HEK293 (cell line): Measurements from ENCODE around the gene GAPDHS.

Experiments used
- FEZF1 ChIP-seq: fragments of 450-650 bp; formaldehyde crosslinking; IDR thresholded peaks from 2 replicates; pipeline ENCODE4 v1.5.1; 2016; ENCODE audit warnings: missing biosample characterization, missing genetic modification characterization
- GLIS1 ChIP-seq: fragments of 450-650 bp; formaldehyde crosslinking; IDR thresholded peaks from 2 replicates; pipeline ENCODE4 v1.5.1; 2016; ENCODE audit warnings: missing biosample characterization, missing genetic modification characterization
- HOXC10 ChIP-seq: sonication (generic); formaldehyde crosslinking; IDR thresholded peaks from 2 replicates; pipeline ENCODE4 v1.8.1; 2023; ENCODE audit warnings: mild to moderate bottlenecking, missing genetic modification reagents
- IKZF3 ChIP-seq: fragments of 450-650 bp; IDR thresholded peaks from 2 replicates; pipeline ENCODE4 v1.5.0; 2018; ENCODE audit warnings: missing biosample characterization, mild to moderate bottlenecking, missing genetic modification characterization, moderate library complexity
- KLF16 ChIP-seq: fragments of 450-650 bp; formaldehyde crosslinking; IDR thresholded peaks from 2 replicates; pipeline ENCODE4 v1.5.1; 2017; ENCODE audit warnings: missing biosample characterization, missing genetic modification characterization
- WT1 ChIP-seq: fragments of 450-650 bp; formaldehyde crosslinking; IDR thresholded peaks from 2 replicates; pipeline ENCODE4 v1.5.1; 2016; ENCODE audit warnings: missing biosample characterization, missing genetic modification characterization
- ZBTB8A ChIP-seq: fragments of 450-650 bp; formaldehyde crosslinking; IDR thresholded peaks from 2 replicates; pipeline ENCODE4 v1.5.1; 2016; ENCODE audit warnings: missing biosample characterization, missing genetic modification characterization
- ZFP37 ChIP-seq: fragments of 450-650 bp; formaldehyde crosslinking; IDR thresholded peaks from 2 replicates; pipeline ENCODE4 v1.5.1; 2016; ENCODE audit warnings: missing biosample characterization, missing genetic modification characterization
- ZNF157 ChIP-seq: fragments of 450-650 bp; formaldehyde crosslinking; IDR thresholded peaks from 2 replicates; pipeline ENCODE4 v1.5.1; 2016; ENCODE audit warnings: missing biosample characterization, missing genetic modification characterization
- ZNF239 ChIP-seq: fragments of 450-650 bp; formaldehyde crosslinking; IDR thresholded peaks from 2 replicates; pipeline ENCODE4 v1.5.1; 2016; ENCODE audit warnings: missing biosample characterization, missing genetic modification characterization
- ZNF248 ChIP-seq: fragments of 450-650 bp; formaldehyde crosslinking; IDR thresholded peaks from 2 replicates; pipeline ENCODE4 v1.5.1; 2017; ENCODE audit warnings: missing biosample characterization, missing genetic modification characterization
- ZNF292 ChIP-seq: fragments of 450-650 bp; formaldehyde crosslinking; IDR thresholded peaks from 2 replicates; pipeline ENCODE4 v1.5.1; 2016; ENCODE audit warnings: low read depth, missing biosample characterization, missing genetic modification characterization, borderline replicate concordance
- ZNF324 ChIP-seq: fragments of 450-650 bp; formaldehyde crosslinking; IDR thresholded peaks from 2 replicates; pipeline ENCODE4 v1.5.1; 2016; ENCODE audit warnings: missing biosample characterization, missing genetic modification characterization
- ZNF366 ChIP-seq: fragments of 450-650 bp; formaldehyde crosslinking; conservative IDR thresholded peaks from 2 replicates; pipeline ENCODE4 v1.5.1; 2016; ENCODE audit warnings: missing biosample characterization, missing genetic modification characterization
- ZNF423 ChIP-seq: fragments of 450-650 bp; formaldehyde crosslinking; IDR thresholded peaks from 2 replicates; pipeline ENCODE4 v1.5.1; 2016; ENCODE audit warnings: missing biosample characterization, missing genetic modification characterization
- ZNF670 ChIP-seq: fragments of 450-650 bp; formaldehyde crosslinking; IDR thresholded peaks from 2 replicates; pipeline ENCODE4 v1.5.1; 2016; ENCODE audit warnings: missing biosample characterization, missing genetic modification characterization, low read depth
- ZNF677 ChIP-seq: fragments of 450-650 bp; IDR thresholded peaks from 2 replicates; pipeline ENCODE4 v1.5.0; 2018; ENCODE audit warnings: missing biosample characterization, mild to moderate bottlenecking, missing genetic modification characterization, moderate library complexity
- ZNF707 ChIP-seq: fragments of 450-650 bp; formaldehyde crosslinking; IDR thresholded peaks from 2 replicates; pipeline ENCODE4 v1.5.1; 2016; ENCODE audit warnings: missing biosample characterization, missing genetic modification characterization
- ZNF747 ChIP-seq: fragments of 450-650 bp; formaldehyde crosslinking; IDR thresholded peaks from 2 replicates; pipeline ENCODE4 v1.5.1; 2016; ENCODE audit warnings: missing biosample characterization, missing genetic modification characterization
- ZNF785 ChIP-seq: fragments of 450-650 bp; formaldehyde crosslinking; IDR thresholded peaks from 2 replicates; pipeline ENCODE4 v1.5.1; 2016; ENCODE audit warnings: missing biosample characterization, missing genetic modification characterization
- ZNF792 ChIP-seq: fragments of 450-650 bp; formaldehyde crosslinking; IDR thresholded peaks from 2 replicates; pipeline ENCODE4 v1.5.1; 2016; ENCODE audit warnings: missing biosample characterization, missing genetic modification characterization
- ZSCAN23 ChIP-seq: fragments of 450-650 bp; formaldehyde crosslinking; IDR thresholded peaks from 2 replicates; pipeline ENCODE4 v1.5.1; 2016; ENCODE audit warnings: missing biosample characterization, missing genetic modification characterization
- TF ChIP-seq, protein P1 (sequence below): fragments of 450-650 bp; formaldehyde crosslinking; IDR thresholded peaks from 2 replicates; pipeline ENCODE4 v1.5.1; 2016; ENCODE audit warnings: missing biosample characterization, missing genetic modification characterization
- TF ChIP-seq, protein P2 (sequence below): fragments of 450-650 bp; formaldehyde crosslinking; conservative IDR thresholded peaks from 2 replicates; pipeline ENCODE4 v1.5.1; 2016; ENCODE audit warnings: low read depth, missing biosample characterization, missing genetic modification characterization
- TF ChIP-seq, protein P3 (sequence below): fragments of 450-650 bp; formaldehyde crosslinking; IDR thresholded peaks from 2 replicates; pipeline ENCODE4 v1.5.1; 2016; ENCODE audit warnings: missing biosample characterization, missing genetic modification characterization
- TF ChIP-seq, protein P4 (sequence below): fragments of 450-650 bp; formaldehyde crosslinking; IDR thresholded peaks from 2 replicates; pipeline ENCODE4 v1.5.1; 2016; ENCODE audit warnings: missing biosample characterization, missing genetic modification characterization
- TF ChIP-seq, protein P5 (sequence below): fragments of 450-650 bp; formaldehyde crosslinking; IDR thresholded peaks from 2 replicates; pipeline ENCODE4; 2016; ENCODE audit warnings: missing biosample characterization, missing genetic modification characterization

Gene GAPDHS

DNA sequence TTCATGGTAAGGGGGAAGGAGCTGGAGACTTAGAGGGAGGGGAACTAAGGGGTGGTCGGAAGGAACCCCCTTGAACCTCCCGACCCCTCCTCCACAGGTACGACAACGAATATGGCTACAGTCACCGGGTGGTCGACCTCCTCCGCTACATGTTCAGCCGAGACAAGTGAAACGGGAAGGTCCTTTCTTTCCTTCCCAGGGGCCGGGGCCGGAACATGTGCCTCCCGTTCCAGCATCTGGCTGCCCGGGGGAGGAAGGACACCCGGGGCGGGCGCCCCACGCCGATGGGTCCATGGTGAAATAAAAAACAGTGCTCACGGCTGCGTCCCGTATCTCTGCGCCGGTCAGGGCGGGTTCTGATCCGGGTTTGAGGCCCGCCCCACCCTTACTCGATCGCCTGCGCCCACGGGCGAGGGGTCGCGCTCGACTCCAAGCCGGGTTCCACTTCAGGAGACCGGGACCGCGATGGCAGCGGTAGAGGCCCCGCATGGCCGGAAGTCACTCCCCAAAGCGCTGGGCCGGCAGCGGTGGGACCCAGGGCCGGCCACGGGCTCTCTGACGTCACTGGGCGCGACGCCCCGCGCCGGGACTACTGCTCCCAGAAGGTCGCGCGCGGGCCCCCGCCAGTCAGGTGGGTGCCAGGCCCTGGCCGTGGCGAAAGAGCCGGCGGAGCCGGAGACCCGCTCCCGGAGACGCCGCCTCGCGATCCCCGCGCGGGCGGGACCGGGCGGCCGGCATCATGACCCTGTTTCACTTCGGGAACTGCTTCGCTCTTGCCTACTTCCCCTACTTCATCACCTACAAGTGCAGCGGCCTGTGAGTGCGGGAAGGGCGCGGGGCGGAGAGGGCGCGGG lies 12.0 kb downstream of the GAPDHS start, which contains the start of gene TMEM147 (continued):
- TF ChIP-seq, protein P1, sequence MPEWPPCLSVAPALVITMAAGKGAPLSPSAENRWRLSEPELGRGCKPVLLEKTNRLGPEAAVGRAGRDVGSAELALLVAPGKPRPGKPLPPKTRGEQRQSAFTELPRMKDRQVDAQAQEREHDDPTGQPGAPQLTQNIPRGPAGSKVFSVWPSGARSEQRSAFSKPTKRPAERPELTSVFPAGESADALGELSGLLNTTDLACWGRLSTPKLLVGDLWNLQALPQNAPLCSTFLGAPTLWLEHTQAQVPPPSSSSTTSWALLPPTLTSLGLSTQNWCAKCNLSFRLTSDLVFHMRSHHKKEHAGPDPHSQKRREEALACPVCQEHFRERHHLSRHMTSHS (tag by site-specific recombination) = 0 out of 2 replicates have a peak, but pooled peaks have one; percentile 4
- no peak for TF ChIP-seq ZSCAN23 (tag by site-specific recombination)
- TF ChIP-seq, protein P2, sequence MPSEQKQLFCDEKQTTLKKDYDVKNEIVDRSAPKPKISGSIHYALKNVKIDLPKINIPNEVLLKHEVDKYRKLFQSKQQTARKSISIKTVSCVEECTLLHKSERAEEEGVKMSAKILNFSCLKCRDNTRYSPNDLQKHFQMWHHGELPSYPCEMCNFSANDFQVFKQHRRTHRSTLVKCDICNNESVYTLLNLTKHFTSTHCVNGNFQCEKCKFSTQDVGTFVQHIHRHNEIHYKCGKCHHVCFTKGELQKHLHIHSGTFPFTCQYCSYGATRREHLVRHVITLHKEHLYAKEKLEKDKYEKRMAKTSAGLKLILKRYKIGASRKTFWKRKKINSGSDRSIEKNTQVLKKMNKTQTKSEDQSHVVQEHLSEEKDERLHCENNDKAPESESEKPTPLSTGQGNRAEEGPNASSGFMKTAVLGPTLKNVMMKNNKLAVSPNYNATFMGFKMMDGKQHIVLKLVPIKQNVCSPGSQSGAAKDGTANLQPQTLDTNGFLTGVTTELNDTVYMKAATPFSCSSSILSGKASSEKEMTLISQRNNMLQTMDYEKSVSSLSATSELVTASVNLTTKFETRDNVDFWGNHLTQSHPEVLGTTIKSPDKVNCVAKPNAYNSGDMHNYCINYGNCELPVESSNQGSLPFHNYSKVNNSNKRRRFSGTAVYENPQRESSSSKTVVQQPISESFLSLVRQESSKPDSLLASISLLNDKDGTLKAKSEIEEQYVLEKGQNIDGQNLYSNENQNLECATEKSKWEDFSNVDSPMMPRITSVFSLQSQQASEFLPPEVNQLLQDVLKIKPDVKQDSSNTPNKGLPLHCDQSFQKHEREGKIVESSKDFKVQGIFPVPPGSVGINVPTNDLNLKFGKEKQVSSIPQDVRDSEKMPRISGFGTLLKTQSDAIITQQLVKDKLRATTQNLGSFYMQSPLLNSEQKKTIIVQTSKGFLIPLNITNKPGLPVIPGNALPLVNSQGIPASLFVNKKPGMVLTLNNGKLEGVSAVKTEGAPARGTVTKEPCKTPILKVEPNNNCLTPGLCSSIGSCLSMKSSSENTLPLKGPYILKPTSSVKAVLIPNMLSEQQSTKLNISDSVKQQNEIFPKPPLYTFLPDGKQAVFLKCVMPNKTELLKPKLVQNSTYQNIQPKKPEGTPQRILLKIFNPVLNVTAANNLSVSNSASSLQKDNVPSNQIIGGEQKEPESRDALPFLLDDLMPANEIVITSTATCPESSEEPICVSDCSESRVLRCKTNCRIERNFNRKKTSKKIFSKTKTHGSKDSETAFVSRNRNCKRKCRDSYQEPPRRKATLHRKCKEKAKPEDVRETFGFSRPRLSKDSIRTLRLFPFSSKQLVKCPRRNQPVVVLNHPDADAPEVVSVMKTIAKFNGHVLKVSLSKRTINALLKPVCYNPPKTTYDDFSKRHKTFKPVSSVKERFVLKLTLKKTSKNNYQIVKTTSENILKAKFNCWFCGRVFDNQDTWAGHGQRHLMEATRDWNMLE = peak; percentile 62; the same call in 1 of the 2 replicates
- no peak for TF ChIP-seq ZNF747 (tag by site-specific recombination)
- TF ChIP-seq, protein P3, sequence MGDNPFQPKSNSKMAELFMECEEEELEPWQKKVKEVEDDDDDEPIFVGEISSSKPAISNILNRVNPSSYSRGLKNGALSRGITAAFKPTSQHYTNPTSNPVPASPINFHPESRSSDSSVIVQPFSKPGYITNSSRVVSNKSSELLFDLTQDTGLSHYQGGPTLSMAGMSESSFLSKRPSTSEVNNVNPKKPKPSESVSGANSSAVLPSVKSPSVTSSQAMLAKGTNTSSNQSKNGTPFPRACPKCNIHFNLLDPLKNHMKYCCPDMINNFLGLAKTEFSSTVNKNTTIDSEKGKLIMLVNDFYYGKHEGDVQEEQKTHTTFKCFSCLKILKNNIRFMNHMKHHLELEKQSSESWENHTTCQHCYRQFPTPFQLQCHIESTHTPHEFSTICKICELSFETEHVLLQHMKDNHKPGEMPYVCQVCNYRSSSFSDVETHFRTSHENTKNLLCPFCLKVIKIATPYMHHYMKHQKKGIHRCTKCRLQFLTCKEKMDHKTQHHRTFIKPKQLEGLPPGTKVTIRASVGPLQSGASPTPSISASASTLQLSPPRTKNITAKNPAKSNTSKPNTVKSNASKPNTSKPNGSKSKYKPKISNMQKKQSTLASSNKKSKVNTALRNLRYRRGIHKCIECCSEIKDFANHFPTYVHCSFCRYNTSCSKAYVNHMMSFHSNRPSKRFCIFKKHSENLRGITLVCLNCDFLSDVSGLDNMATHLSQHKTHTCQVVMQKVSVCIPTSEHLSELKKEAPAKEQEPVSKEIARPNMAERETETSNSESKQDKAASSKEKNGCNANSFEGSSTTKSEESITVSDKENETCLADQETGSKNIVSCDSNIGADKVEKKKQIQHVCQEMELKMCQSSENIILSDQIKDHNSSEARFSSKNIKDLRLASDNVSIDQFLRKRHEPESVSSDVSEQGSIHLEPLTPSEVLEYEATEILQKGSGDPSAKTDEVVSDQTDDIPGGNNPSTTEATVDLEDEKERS (tag by site-specific recombination) = 0 out of 2 replicates have a peak, but pooled peaks have one; percentile 1
- TF ChIP-seq ZNF785 = peak; percentile 78; the same call in 1 of the 2 replicates
- TF ChIP-seq GLIS1 = peak; percentile 77
- TF ChIP-seq, protein P4, sequence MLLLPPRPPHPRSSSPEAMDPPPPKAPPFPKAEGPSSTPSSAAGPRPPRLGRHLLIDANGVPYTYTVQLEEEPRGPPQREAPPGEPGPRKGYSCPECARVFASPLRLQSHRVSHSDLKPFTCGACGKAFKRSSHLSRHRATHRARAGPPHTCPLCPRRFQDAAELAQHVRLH (tag by site-specific recombination) = no peak; the same call in 1 of the 2 replicates
- TF ChIP-seq WT1 (tag by site-specific recombination) = peak; percentile 89
- TF ChIP-seq ZNF366 (tag by site-specific recombination) = no peak
- peak; percentile 74 for TF ChIP-seq IKZF3
- no peak for TF ChIP-seq ZNF248 (tag by site-specific recombination)
- TF ChIP-seq ZNF239 (tag by site-specific recombination) = no peak
- TF ChIP-seq FEZF1 (tag by site-specific recombination) = no peak; the same call in 1 of the 2 replicates
- TF ChIP-seq ZNF423 (tag by site-specific recombination) = peak; percentile 94; the same call in 1 of the 2 replicates
- TF ChIP-seq ZBTB8A (tag by site-specific recombination) = peak; percentile 98
- no peak for TF ChIP-seq ZNF707 (tag by site-specific recombination)
- no peak for TF ChIP-seq ZNF292 (tag by site-specific recombination)
- TF ChIP-seq ZNF324 (tag by site-specific recombination) = 0 out of 2 replicates have a peak, but pooled peaks have one; percentile 80
- TF ChIP-seq ZNF670 (tag by site-specific recombination) = no peak
- TF ChIP-seq, protein P5, sequence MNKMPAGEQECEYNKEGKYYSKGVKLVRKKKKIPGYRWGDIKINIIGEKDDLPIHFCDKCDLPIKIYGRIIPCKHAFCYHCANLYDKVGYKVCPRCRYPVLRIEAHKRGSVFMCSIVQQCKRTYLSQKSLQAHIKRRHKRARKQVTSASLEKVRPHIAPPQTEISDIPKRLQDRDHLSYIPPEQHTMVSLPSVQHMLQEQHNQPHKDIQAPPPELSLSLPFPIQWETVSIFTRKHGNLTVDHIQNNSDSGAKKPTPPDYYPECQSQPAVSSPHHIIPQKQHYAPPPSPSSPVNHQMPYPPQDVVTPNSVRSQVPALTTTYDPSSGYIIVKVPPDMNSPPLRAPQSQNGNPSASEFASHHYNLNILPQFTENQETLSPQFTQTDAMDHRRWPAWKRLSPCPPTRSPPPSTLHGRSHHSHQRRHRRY (tag by site-specific recombination) = no peak
- TF ChIP-seq HOXC10 (CRISPR knock-in tag) = no peak
- peak; percentile 49; the same call in 1 of the 2 replicates for TF ChIP-seq ZNF677 (tag by site-specific recombination)
- TF ChIP-seq ZNF792 (tag by site-specific recombination) = 0 out of 2 replicates have a peak, but pooled peaks have one; percentile 75
- peak; percentile 83; the same call in 1 of the 2 replicates for TF ChIP-seq KLF16
- TF ChIP-seq ZFP37 (tag by site-specific recombination) = peak; percentile 94
- 0 out of 2 replicates have a peak, but pooled peaks have one; percentile 29 for TF ChIP-seq ZNF157 (tag by site-specific recombination)
